Measurements from ENCODE around the gene FETUB.
"Not testable (repeated sequence)": the region's sequence is repeated elsewhere in the genome, so short reads cannot be mapped to it uniquely, and the experiment has no call there.

The FETUB gene

DNA sequence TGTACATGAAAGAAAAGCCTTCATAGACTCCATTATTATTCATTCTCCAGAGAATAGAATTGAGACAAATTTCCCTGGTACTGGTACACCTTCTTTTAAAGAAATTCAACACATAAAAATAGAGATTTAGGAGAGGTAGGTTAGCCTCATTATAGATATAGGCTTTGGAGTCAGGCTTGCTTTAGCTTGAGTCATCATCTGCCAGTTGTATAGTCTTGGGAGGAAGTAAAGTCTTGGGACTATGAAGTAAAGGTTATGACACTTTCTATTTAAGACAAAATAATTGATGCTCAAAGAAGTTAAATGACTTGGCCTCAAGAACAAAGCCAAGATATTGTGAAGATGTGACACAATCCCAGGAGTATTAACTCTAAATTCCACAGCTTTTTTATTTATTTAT is 30.0 kb downstream of the FETUB start:
- H3K4me3 ChIP-seq (replicated peaks; ENCODE audit: low read depth, low read length): no peak overlapping the region
- TF ChIP-seq, protein P1, sequence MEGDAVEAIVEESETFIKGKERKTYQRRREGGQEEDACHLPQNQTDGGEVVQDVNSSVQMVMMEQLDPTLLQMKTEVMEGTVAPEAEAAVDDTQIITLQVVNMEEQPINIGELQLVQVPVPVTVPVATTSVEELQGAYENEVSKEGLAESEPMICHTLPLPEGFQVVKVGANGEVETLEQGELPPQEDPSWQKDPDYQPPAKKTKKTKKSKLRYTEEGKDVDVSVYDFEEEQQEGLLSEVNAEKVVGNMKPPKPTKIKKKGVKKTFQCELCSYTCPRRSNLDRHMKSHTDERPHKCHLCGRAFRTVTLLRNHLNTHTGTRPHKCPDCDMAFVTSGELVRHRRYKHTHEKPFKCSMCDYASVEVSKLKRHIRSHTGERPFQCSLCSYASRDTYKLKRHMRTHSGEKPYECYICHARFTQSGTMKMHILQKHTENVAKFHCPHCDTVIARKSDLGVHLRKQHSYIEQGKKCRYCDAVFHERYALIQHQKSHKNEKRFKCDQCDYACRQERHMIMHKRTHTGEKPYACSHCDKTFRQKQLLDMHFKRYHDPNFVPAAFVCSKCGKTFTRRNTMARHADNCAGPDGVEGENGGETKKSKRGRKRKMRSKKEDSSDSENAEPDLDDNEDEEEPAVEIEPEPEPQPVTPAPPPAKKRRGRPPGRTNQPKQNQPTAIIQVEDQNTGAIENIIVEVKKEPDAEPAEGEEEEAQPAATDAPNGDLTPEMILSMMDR (IDR thresholded peaks at IDR 0.05; ENCODE audit: low read length, missing control alignments): no peak
- DNase-seq (ENCODE audit: low read depth): no peak

GRCh38 chr3:186671051-186671450 is 30.9 kb downstream of the FETUB start:
- DNase-seq (ENCODE audit: low read depth): no peak
- no peak overlapping the region for H3K4me3 ChIP-seq (replicated peaks; ENCODE audit: low read depth, low read length)
- TF ChIP-seq, protein P1 (IDR thresholded peaks at IDR 0.05; ENCODE audit: low read length, missing control alignments): no peak

- DNase-seq (ENCODE audit: low read depth): no peak
- no peak overlapping the region for H3K4me3 ChIP-seq (replicated peaks; ENCODE audit: low read depth, low read length)
- TF ChIP-seq, protein P1 (IDR thresholded peaks at IDR 0.05; ENCODE audit: low read length, missing control alignments): no peak
Observed at GRCh38 chr3:186678604-186679003, 38.4 kb downstream of the FETUB start.

DNA sequence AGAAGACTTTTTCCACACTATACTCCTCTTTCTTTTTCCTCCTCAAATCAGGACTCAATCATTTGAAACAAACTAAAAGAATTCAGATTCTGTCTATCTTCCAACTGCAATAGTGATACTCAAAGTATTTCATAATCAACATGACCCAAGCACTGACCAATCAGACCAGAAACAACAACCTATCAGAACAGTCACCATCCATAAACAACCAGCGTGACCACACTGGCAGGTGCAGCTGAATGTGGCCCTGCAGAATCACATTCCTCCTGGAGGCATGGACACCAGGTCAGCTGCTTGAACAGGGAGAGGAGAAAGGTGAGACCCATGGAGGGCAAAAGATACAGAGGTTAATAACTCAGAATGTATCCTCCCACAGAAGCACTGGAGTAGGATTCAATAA is 39.0 kb downstream of the FETUB start:
- no peak for DNase-seq (ENCODE audit: low read depth)
- TF ChIP-seq, protein P1 (IDR thresholded peaks at IDR 0.05; ENCODE audit: low read length, missing control alignments): no peak
- H3K4me3 ChIP-seq (replicated peaks; ENCODE audit: low read depth, low read length): no peak overlapping the region

- no peak for DNase-seq (ENCODE audit: low read depth)
- TF ChIP-seq, protein P1 (IDR thresholded peaks at IDR 0.05; ENCODE audit: low read length, missing control alignments): no peak
- no peak overlapping the region for H3K4me3 ChIP-seq (replicated peaks; ENCODE audit: low read depth, low read length)
Observed at GRCh38 chr3:186680869-186681268, 40.7 kb downstream of the FETUB start.

GRCh38 chr3:186682812-186683211 is 42.6 kb downstream of the FETUB start:
- H3K4me3 ChIP-seq (replicated peaks; ENCODE audit: low read depth, low read length): no peak overlapping the region
- TF ChIP-seq, protein P1 (IDR thresholded peaks at IDR 0.05; ENCODE audit: low read length, missing control alignments): no peak
- DNase-seq (ENCODE audit: low read depth): no peak

DNA sequence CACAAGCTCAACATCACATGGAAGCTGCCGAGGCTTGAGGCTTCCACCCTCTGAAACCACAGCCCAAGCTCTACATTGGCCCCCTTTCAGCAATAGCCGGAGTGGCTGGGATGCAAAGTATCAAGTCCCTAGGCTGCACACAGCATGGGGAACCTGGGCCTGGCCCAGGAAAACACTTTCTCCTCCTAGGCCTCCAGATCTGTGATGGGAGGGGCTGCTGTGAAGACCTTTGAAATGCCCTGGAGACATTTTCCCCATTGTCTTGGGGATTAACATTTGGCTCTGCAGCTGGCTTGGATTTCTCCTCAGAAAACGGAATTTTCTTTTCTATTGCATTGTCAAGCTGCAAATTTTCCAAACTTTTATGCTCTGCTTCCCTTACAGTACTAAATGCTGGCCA is 43.8 kb downstream of the FETUB start:
- no peak for DNase-seq (ENCODE audit: low read depth)
- TF ChIP-seq, protein P1 (IDR thresholded peaks at IDR 0.05; ENCODE audit: low read length, missing control alignments): no peak
- no peak overlapping the region for H3K4me3 ChIP-seq (replicated peaks; ENCODE audit: low read depth, low read length)

DNA sequence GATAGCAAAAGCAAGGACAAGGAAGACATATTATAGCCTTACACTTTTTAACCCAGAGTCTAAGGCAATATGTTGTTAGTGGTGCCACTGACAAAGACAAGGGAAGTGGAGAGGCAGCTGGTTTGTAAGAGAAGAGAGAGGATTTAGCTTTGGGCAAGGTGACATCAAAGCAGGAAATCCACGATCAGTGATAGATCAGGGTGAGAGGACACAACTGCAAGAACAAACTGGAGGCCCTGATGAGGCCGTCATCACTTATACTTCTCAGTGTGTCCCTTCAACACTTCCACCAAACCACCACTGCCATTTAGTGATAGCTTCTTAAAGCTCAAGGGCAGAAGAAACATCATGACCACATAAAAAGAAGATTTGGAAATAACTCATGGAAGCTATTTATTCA is 46.3 kb downstream of the FETUB start:
- not testable (repeated sequence) for DNase-seq (ENCODE audit: low read depth)

More for the DNA sequence above, 46.3 kb downstream of the FETUB start:
- not testable (repeated sequence) for H3K4me3 ChIP-seq (replicated peaks; ENCODE audit: low read depth, low read length)

Measured in fibroblast of pulmonary artery (primary cell).